ENCODE data around the gene HMBS. TPM values are rescaled to one million over a fixed set of nuclear protein-coding genes. Genes with fewer than 3 reads are reported as not detected.
"Not testable (repeated sequence)": the region's sequence is repeated elsewhere in the genome, so short reads cannot be mapped to it uniquely, and the experiment has no call there.

HMBS gene
- total RNA-seq: 10 to 100 TPM in 3 of 4 donors, 1 to 10 TPM in 1; 6.7 to 18.3 (median 10.6) TPM

DNA sequence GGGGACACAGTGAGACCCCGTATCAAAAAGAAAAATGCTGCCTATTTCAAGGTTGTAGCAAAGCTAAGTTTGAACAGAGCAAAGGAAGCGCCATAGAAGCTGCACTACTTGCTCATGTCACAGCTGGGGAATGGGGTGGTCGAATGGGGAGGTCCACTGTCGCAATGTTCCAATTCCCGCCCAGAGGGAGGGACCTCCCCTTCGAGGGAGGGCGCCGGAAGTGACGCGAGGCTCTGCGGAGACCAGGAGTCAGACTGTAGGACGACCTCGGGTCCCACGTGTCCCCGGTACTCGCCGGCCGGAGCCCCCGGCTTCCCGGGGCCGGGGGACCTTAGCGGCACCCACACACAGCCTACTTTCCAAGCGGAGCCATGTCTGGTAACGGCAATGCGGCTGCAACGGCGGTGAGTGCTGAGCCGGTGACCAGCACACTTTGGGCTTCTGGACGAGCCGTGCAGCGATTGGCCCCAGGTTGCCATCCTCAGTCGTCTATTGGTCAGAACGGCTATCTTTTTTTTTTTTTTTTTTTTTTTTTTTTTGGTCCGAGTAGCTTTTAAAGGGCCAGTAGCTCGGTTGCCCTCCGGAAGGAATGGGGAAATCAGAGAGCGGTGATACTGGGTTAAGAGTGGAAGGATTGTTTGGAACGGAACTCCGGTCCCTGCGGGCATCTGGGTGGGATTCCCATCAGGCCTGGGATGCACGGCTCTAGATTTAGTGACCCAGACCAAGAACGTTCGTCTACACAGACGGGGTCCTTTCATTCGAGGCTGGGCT is at the start of gene HMBS:
HMBS (plus strand) TSS at position 219 of the 774 bp plus-strand sequence; CDS start at position 372, 153 bp downstream.
- Histone ChIP-seq H3K4me1 (peaks cover 0 to 35% (median 10%) of the 10 kb centered on the region in 4 donors), H3K27ac (peak within 1 kb of the TSS; percentile 87 to 94 (median 88)), H3K4me3 (peak within 1 kb of the TSS; percentile 52 to 92 (median 87)), H3K9me3 (no peaks in the 10 kb centered on the region), H3K36me3 (peaks cover 0 to 29% (median 8%) of the 10 kb centered on the region in 3 donors), H3K27me3 (no peaks in the 10 kb centered on the region)
- TF ChIP-seq EP300 (IDR thresholded peaks at IDR 0.05): peak; percentile 71 to 82
- TF ChIP-seq, protein P1, sequence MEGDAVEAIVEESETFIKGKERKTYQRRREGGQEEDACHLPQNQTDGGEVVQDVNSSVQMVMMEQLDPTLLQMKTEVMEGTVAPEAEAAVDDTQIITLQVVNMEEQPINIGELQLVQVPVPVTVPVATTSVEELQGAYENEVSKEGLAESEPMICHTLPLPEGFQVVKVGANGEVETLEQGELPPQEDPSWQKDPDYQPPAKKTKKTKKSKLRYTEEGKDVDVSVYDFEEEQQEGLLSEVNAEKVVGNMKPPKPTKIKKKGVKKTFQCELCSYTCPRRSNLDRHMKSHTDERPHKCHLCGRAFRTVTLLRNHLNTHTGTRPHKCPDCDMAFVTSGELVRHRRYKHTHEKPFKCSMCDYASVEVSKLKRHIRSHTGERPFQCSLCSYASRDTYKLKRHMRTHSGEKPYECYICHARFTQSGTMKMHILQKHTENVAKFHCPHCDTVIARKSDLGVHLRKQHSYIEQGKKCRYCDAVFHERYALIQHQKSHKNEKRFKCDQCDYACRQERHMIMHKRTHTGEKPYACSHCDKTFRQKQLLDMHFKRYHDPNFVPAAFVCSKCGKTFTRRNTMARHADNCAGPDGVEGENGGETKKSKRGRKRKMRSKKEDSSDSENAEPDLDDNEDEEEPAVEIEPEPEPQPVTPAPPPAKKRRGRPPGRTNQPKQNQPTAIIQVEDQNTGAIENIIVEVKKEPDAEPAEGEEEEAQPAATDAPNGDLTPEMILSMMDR (IDR thresholded peaks at IDR 0.05): peak in 2 of 5 experiments; percentile 16 to 35
- TF ChIP-seq POLR2A (IDR thresholded peaks at IDR 0.05): peak in 1 of 2 donors; percentile 41
- peak; percentile 83 to 89 for DNase-seq (ENCODE audit: low spot score in 2 of 2)
- 0% methylated on average over 25 to 45 of the region's 45 CpGs for WGBS, 2 donors

DNA sequence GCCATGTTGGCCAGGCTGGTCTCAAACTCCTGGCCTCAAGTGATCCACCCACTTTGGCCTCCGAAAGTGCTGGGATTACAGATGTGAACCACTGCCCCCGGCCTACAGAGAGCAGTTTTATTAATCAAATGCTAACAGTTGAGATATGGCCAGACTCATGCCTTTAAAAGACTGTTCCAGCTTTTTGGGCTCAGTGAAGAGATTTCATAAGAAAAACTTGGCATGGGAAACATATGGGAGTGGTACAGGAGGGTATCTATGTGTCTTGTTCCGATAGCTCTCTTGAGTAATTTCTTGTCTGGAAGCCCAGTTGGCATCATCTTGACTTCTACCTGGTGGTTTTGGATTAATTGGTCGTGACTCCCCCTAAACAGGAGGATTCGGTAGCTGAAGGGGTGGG is 45.8 kb upstream of the HMBS start:
- no peak for DNase-seq (ENCODE audit: low spot score in 2 of 2)
- Histone ChIP-seq H3K9me3 (no peaks in the 10 kb centered on the region), H3K36me3 (no peaks in the 10 kb centered on the region), H3K4me1 (no peaks in the 10 kb centered on the region), H3K4me3 (no peak overlapping the region), H3K27ac (no peak overlapping the region), H3K27me3 (no peaks in the 10 kb centered on the region)
- TF ChIP-seq, protein P1 (IDR thresholded peaks at IDR 0.05): no peak
- no peak for TF ChIP-seq EP300 (IDR thresholded peaks at IDR 0.05)
- TF ChIP-seq POLR2A (IDR thresholded peaks at IDR 0.05): no peak
- WGBS, 2 donors: 81 to 89% methylated on average over 5 of the region's 5 CpGs

DNA sequence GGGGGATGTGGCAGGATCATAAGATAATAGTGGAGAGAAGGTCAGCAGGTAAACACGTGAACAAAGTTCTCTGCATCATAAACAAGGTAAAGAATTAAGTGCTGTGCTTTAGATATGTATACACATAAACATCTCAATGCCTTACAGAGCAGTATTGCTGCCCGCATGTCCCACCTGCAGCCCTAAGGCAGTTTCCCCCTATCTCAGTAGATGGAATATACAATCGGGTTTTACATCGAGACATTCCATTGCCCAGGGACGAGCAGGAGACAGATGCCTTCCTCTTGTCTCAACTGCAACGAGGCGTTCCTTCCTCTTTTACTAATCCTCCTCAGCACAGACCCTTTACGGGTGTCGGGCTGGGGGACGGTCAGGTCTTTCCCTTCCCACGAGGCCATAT is 45.2 kb upstream of the HMBS start:
- not testable (repeated sequence) for H3K27me3 ChIP-seq; H3K9me3 ChIP-seq; H3K4me1 ChIP-seq; H3K36me3 ChIP-seq; DNase-seq (ENCODE audit: low spot score in 2 of 2); H3K27ac ChIP-seq; H3K4me3 ChIP-seq
- WGBS, 2 donors: 37 to 39% methylated on average over 11 of the region's 11 CpGs

DNA sequence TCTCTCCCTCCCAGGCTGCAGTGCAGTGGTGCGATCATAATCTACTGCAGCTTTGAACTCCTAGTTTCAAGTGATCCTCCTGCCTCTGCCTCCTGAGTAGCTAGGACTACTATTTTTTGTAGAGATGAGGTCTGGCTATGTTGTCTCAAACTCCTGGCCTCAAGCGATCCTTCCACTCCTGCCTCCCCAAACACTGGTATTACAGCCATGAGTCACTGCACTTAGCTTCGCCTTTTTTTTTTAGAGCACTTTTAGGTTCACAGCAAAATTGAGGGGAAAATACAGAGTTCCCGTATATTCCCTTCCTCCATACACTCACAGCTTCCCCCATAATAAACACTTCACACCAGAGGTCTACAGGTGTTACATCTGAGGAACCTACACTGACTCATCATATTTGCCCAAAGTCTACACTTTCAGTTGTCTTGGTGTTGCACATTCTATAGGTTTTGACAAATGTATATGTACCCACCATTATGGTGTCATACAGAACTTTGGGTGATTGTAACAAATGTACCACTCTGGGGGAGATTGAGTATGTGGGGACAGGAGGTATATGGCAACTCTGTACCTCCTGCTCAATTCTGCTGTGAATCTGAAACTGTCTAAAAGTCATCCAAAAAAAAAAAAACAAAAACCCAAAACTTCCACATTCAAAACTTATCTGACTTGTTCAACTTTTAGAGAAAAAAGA is 42.7 kb upstream of the HMBS start:
- no peak for DNase-seq (ENCODE audit: low spot score in 2 of 2)
- TF ChIP-seq POLR2A (IDR thresholded peaks at IDR 0.05): no peak
- TF ChIP-seq, protein P1 (IDR thresholded peaks at IDR 0.05): no peak
- no peak for TF ChIP-seq EP300 (IDR thresholded peaks at IDR 0.05)
- Histone ChIP-seq H3K4me1 (no peaks in the 10 kb centered on the region), H3K4me3 (no peak overlapping the region), H3K9me3 (no peaks in the 10 kb centered on the region), H3K27me3 (no peaks in the 10 kb centered on the region), H3K36me3 (peaks cover 0 to 30% (median 11%) of the 10 kb centered on the region in 3 donors), H3K27ac (no peak overlapping the region)
- 86 to 93% methylated on average over 4 of the region's 4 CpGs for WGBS, 2 donors

DNA sequence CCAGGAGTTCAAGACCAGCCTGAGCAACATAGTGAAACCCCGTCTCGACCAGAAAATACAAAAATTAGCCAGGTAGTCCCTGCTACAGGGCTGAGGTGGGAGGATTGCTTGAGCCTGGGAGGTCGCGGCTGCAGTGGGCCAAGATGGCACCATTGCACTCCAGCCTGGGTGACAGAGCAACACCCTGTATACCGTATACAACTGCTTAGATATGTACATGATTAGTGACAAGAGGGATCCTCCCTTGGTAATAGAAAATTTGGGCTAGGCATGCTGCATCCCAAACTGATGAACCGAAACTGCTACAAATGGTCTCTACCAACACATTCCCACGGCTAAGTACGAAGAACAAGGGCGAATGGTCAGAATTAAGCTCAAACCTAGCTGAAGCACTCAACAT is 41.8 kb upstream of the HMBS start:
- 89 to 92% methylated on average over 9 of the region's 9 CpGs for WGBS, 2 donors

DNA sequence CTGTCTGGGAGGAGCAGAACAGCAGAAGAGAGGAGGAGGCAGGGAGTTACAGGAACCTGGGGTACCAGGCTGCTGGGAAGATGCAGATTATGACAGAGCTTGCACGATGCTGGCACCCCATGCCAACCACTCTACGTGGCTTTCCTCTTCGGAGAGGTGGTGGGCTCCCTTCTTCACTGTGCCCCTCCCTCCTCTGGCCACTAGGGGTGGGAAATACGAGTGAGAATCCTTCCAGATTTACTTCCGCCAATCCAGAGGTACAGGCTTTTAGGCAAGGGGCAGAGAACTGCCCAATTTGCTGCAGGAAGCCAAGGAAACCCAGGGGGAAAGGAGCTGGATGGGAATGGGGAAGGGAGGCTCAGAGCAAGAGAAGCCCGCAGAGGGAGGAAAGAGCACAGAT is 40.0 kb upstream of the HMBS start:
- Histone ChIP-seq H3K36me3 (peaks cover 2 to 57% (median 34%) of the 10 kb centered on the region in 3 donors), H3K27me3 (no peaks in the 10 kb centered on the region), H3K4me3 (no peak overlapping the region), H3K4me1 (no peaks in the 10 kb centered on the region), H3K27ac (no peak overlapping the region), H3K9me3 (no peaks in the 10 kb centered on the region)
- no peak for DNase-seq (ENCODE audit: low spot score in 2 of 2)
- 63 to 67% methylated on average over 6 of the region's 6 CpGs for WGBS, 2 donors
- TF ChIP-seq, protein P1 (IDR thresholded peaks at IDR 0.05): no peak
- TF ChIP-seq EP300 (IDR thresholded peaks at IDR 0.05) (no peak), POLR2A (IDR thresholded peaks at IDR 0.05) (no peak)

More for the DNA sequence above, 41.8 kb upstream of the HMBS start:
- H3K9me3 ChIP-seq: no peaks in the 10 kb centered on the region
- H3K4me1 ChIP-seq: no peaks in the 10 kb centered on the region
- H3K36me3 ChIP-seq: peaks cover 0 to 40% (median 18%) of the 10 kb centered on the region in 3 donors
- no peak for TF ChIP-seq EP300 (IDR thresholded peaks at IDR 0.05)
- H3K27me3 ChIP-seq: no peaks in the 10 kb centered on the region
- H3K27ac ChIP-seq: no peak overlapping the region
- no peak overlapping the region for H3K4me3 ChIP-seq
- DNase-seq (ENCODE audit: low spot score in 2 of 2): no peak

Measured in tibial nerve (tissue), 4 donors.